Psoas muscle (tissue), 8 donors: ENCODE results near the gene KCNK3. TPM values are rescaled to one million over a fixed set of nuclear protein-coding genes. Genes with fewer than 3 reads are reported as not detected.

Experiments used
- ATAC-seq, 4 donors: fragments of 200-7000 bp; cut with Tn5 transposase; one replicate each; pipeline ENCODE4 v1.9.1; 2020; ENCODE audit warnings: moderate library complexity in 3 of 4, mild to moderate bottlenecking in 2 of 4
- DNase-seq, 2 donors: peaks; one replicate each; pipeline ENCODE4 v3.0.0-alpha.2; 2020
- H3K27ac ChIP-seq: fragments of 200-600 bp; one replicate; pipeline ENCODE4 v1.8.0; 2022
- H3K27me3 ChIP-seq, 3 donors: fragments of 200-600 bp in 1 of 3; one replicate each; pipeline versions ENCODE4 v1.6.1 to v1.8.0; 2013 to 2022; ENCODE audit warnings: low read length in 2 of 3, mild to moderate bottlenecking in 2 of 3, moderate library complexity in 1 of 3; ENCODE audit not compliant: insufficient read depth in 3 of 3
- H3K36me3 ChIP-seq, 2 donors: fragments of 200-600 bp in 1 of 2; one replicate each; pipeline versions ENCODE4 v1.6.1 to v1.8.0; 2013 to 2022; ENCODE audit warnings: low read depth in 1 of 2, mild to moderate bottlenecking in 1 of 2, moderate library complexity in 1 of 2; ENCODE audit not compliant: insufficient read depth in 1 of 2
- H3K4me1 ChIP-seq: fragments of 200-600 bp; one replicate; pipeline ENCODE4 v1.8.0; 2022
- H3K4me3 ChIP-seq: fragments of 200-600 bp; one replicate; pipeline ENCODE4 v1.8.0; 2022; ENCODE audit warnings: mild to moderate bottlenecking
- H3K9me3 ChIP-seq: fragments of 200-600 bp; one replicate; pipeline ENCODE4 v1.8.0; 2022
- CTCF ChIP-seq: fragments of 200-600 bp; IDR thresholded peaks from one replicate; pipeline ENCODE4 v1.8.0; 2022; ENCODE audit warnings: antibody characterized with exemption
- WGBS, 3 donors: extraction: QIAGEN DNeasy Blood & Tissue Kit; methylation state at CpG; one replicate each; pipeline versions ENCODE4 v1.1.6 to v1.1.7; 2013; 5-methylcytosine and 5-hydroxymethylcytosine counted together
- intact Hi-C, 2 donors: fragments of 100-400 bp; cut with DNase I; formaldehyde crosslinking; loops; one replicate each; pipeline versions ENCODE4 v1.11.0 to v1.14.2; 2022
- polyA plus RNA-seq, 3 donors: library from polyadenylated mRNA; stranded (reverse); fragments of 200-250 nt; gene quantifications; one replicate each; pipeline ENCODE4 v1.2.3, GENCODE V29; 2013
- total RNA-seq, 4 donors: library from RNA; stranded (reverse); fragmentation: NEBNext Ultra II Directional in 2 of 4; extraction: Animal tissue kit (Norgen Biotek cat#: 25700) in 2 of 4; gene quantifications; one replicate each; pipeline versions ENCODE4 v1.2.1 to v1.2.4, GENCODE V29; 2021 to 2023
- donor health status: healthy with polysubstance abuse.
- donor health status: DM: no; HTN: no; CAD: no; lungs with moderate emphysema.
- donor health status: Bipolar disorder and iron deficiency.
- donor health status: healthy.
- donor health status: DM: yes; HTN: yes; CAD: no.
- donor health status: DM: no; HTN: no; CAD: no.
- donor health status: DM: no; HTN: no; CAD: no.
- donor health status: DM: yes; HTN: yes; CAD: no.

KCNK3 gene
- total and polyA plus RNA-seq, 7 donors = 0.06 to 2.3 (median 0.15) TPM

- H3K36me3 ChIP-seq = peaks cover 4 to 64% of the 10 kb centered on the region in 2 donors
- no peaks in the 10 kb centered on the region for H3K27me3 ChIP-seq
- no peak for DNase-seq
- H3K4me3 ChIP-seq = no peak overlapping the region
- no peaks in the 10 kb centered on the region for H3K4me1 ChIP-seq
- no peak for ATAC-seq
- 90 to 93% (median 91%) methylated on average over 4 of the region's 4 CpGs for WGBS, 3 donors
- H3K9me3 ChIP-seq = no peaks in the 10 kb centered on the region
- TF ChIP-seq CTCF = no peak
- H3K27ac ChIP-seq = no peak overlapping the region
- intact Hi-C loops = no loop called here
These were observed 87.8 kb downstream of the KCNK3 start for GRCh38 chr2:26780203-26780760.

Other genes starting within 250 kb of the KCNK3 start
- gene OTOF, start 214.6 kb upstream of the KCNK3 start, total RNA-seq = 1 to 10 TPM in 2 of 4 donors, under 1 TPM in 2; 0.34 to 2.2 (median 1.1) TPM
- gene OTOF, start 214.6 kb upstream of the KCNK3 start, polyA plus RNA-seq = under 1 TPM; 0.14 to 0.16 (median 0.14) TPM
- gene CIB4, start 51.4 kb upstream of the KCNK3 start, total RNA-seq = not detected
- gene CIB4, start 51.4 kb upstream of the KCNK3 start, polyA plus RNA-seq = not detected
- gene SLC35F6, start 71.6 kb downstream of the KCNK3 start, total RNA-seq = 10 to 100 TPM; 15.0 to 32.5 (median 24.4) TPM
- 10 to 100 TPM; 14.8 to 40.2 (median 25.1) TPM for gene SLC35F6, start 71.6 kb downstream of the KCNK3 start, polyA plus RNA-seq
- not detected for gene CENPA, start 93.3 kb downstream of the KCNK3 start, total RNA-seq
- under 1 TPM in 2 of 3 donors, not detected in 1; 0.12 to 0.23 TPM for gene CENPA, start 93.3 kb downstream of the KCNK3 start, polyA plus RNA-seq
- under 1 TPM in 2 of 4 donors, not detected in 2; 0.07 to 0.39 TPM for gene DPYSL5, start 155.4 kb downstream of the KCNK3 start, total RNA-seq
- under 1 TPM in 2 of 3 donors, not detected in 1; 0.03 to 0.09 TPM for gene DPYSL5, start 155.4 kb downstream of the KCNK3 start, polyA plus RNA-seq